OCI-LY3 (cell line): ENCODE measurements around the gene RGS19.

Experiments used
- H2AFZ ChIP-seq: fragments of 200-600, 300-600 bp; shearing (Covaris generic); 2 replicates; pipeline ENCODE4 v1.6.0; 2014; ENCODE audit warnings: antibody characterized with exemption, low read depth, low read length
- H3K27ac ChIP-seq: fragments of 200-600, 300-600 bp; sonication (generic); 2 replicates; pipeline ENCODE4 v1.5.1; 2014; ENCODE audit warnings: mild to moderate bottlenecking, low read length, moderate library complexity, mixed read lengths
- H3K27me3 ChIP-seq: fragments of 200-600, 300-600 bp; sonication (generic); 2 replicates; pipeline ENCODE4 v1.6.1; 2014; ENCODE audit warnings: low read depth, low read length, mixed read lengths
- H3K36me3 ChIP-seq: fragments of 200-600, 300-600 bp; sonication (generic); replicated peaks from 2 replicates; pipeline ENCODE3; 2014; ENCODE audit warnings: low read depth, low read length, mixed read lengths
- H3K4me1 ChIP-seq: fragments of 300-600, 200-600 bp; sonication (generic); 2 replicates; pipeline ENCODE4 v1.6.1; 2014; ENCODE audit warnings: low read length, mixed read lengths
- H3K4me2 ChIP-seq: fragments of 200-600, 300-600 bp; sonication (generic); 2 replicates; pipeline ENCODE4 v1.6.1; 2014; ENCODE audit warnings: low read length, mixed read lengths
- H3K4me3 ChIP-seq: fragments of 300-600, 200-600 bp; sonication (generic); 2 replicates; pipeline ENCODE4 v1.5.1; 2014; ENCODE audit warnings: antibody characterized with exemption, mild to moderate bottlenecking, low read length, moderate library complexity
- H3K79me2 ChIP-seq: fragments of 300-600, 200-600 bp; shearing (Covaris generic); 2 replicates; pipeline ENCODE4 v1.6.1; 2014; ENCODE audit warnings: mild to moderate bottlenecking, low read length, mixed read lengths
- H3K9ac ChIP-seq: fragments of 300-600, 200-600 bp; shearing (Covaris generic); 2 replicates; pipeline ENCODE4 v1.6.0; 2014; ENCODE audit warnings: mild to moderate bottlenecking, low read length, moderate library complexity
- H3K9me3 ChIP-seq: fragments of 200-600, 300-600 bp; shearing (Covaris generic); 2 replicates; pipeline ENCODE4 v1.6.1; 2014; ENCODE audit warnings: low read length, mixed read lengths; ENCODE audit not compliant: insufficient read depth
- H4K20me1 ChIP-seq: fragments of 200-600, 300-600 bp; sonication (generic); 2 replicates; pipeline ENCODE4 v1.6.1; 2016; ENCODE audit warnings: low read length, mixed read lengths; ENCODE audit not compliant: insufficient read depth
- CTCF ChIP-seq: fragments of 200-600, 300-600 bp; sonication (generic); IDR thresholded peaks from 2 replicates; pipeline ENCODE4 v1.5.1; 2014; ENCODE audit warnings: antibody characterized with exemption, low read length, low read depth
- EZH2phosphoT487 ChIP-seq: fragments of 200-600 bp; shearing (Covaris generic); IDR thresholded peaks from 2 replicates; pipeline ENCODE4 v1.6.1; 2018; ENCODE audit warnings: antibody characterized with exemption, mixed run types, low read depth

The RGS19 gene

DNA sequence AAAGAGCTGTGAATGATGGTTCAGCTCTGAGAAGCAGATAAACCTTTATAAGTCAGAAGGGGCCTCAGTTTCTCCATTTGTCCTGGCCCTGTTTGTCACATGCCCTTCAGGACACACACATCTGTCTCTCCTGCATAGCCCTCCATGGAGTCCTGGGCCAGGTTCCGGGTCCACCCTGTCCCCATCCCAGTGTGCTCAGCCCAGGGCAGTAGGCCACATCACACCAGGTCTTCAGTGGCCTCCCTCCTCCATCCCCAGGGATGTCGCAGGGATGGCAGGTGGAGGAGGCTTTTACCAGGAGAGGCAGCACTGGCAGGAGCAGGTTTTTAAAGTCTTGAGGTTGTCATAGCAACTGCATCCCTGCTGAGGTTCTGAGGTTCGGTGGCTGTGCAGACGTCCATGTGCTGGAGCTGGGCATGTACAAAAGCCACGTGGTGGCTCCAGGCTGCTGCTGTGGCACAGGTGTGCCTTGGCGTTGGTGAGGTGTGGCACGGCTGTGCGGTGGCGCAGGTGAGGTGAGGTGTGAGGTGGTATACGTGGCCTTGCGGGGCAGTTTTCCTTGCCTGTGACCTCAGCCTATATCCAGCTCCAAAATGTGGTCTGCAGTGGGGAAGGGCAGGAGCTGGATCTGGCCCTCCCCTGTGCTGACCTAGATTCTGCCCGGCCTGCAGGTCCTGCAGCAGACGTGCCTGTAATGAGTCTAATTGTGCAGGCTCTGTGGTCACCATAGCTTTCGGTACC, 36.0 kb upstream of the RGS19 start:
- Histone ChIP-seq H3K79me2 (no peaks in the 10 kb centered on the region), H3K27ac (no peak overlapping the region), H3K9ac (no peak overlapping the region), H3K4me1 (peaks cover 5% of the 10 kb centered on the region), H4K20me1 (no peaks in the 10 kb centered on the region), H2AFZ (no peak overlapping the region), H3K4me2 (no peak overlapping the region), H3K4me3 (no peak overlapping the region), H3K36me3 (no peaks in the 10 kb centered on the region), H3K9me3 (no peaks in the 10 kb centered on the region), H3K27me3 (no peaks in the 10 kb centered on the region)
- TF ChIP-seq CTCF (no peak), EZH2phosphoT487 (no peak)

GRCh38 chr20:64114356-64114971, 35.1 kb upstream of the RGS19 start:
- Histone ChIP-seq H3K4me1 (no peaks in the 10 kb centered on the region), H3K36me3 (no peaks in the 10 kb centered on the region), H3K9ac (no peak overlapping the region), H3K79me2 (no peaks in the 10 kb centered on the region), H4K20me1 (no peaks in the 10 kb centered on the region), H2AFZ (no peak overlapping the region), H3K9me3 (no peaks in the 10 kb centered on the region), H3K27ac (no peak overlapping the region), H3K27me3 (no peaks in the 10 kb centered on the region), H3K4me3 (no peak overlapping the region), H3K4me2 (no peak overlapping the region)
- TF ChIP-seq CTCF (no peak), EZH2phosphoT487 (no peak)

DNA sequence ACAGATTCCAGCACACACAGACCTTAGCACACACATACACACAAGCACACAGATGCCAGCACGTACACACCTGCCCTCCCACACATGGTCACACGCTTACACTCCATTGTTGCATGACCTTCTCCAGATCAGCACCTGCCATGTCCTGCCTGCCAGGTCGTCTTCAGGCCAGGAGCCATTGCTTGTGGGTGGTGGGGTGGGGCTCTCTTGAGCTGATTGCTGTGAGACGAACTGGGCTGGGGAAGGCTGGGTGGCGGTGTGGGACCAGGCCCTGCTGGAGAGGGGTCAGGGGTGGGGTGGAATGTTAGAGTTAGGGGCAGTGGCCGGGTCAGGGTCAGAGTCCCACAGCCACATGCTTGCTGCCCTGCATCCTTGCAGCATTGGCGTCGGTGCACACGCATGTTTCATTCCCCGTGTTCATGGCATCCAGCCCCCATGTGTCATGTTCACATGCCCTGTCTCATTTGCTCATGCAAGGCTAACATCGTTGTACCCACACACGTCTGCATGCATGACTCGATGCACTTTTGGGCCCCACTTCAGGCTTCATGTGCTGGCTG, 34.6 kb upstream of the RGS19 start:
- H3K79me2 ChIP-seq, result no peaks in the 10 kb centered on the region
- no peak overlapping the region for H3K9ac ChIP-seq

More for the DNA sequence above, 34.6 kb upstream of the RGS19 start:
- H3K36me3 ChIP-seq, result no peaks in the 10 kb centered on the region
- no peak overlapping the region for H2AFZ ChIP-seq
- no peaks in the 10 kb centered on the region for H3K9me3 ChIP-seq
- no peaks in the 10 kb centered on the region for H3K4me1 ChIP-seq
- no peaks in the 10 kb centered on the region for H4K20me1 ChIP-seq
- H3K4me2 ChIP-seq, result no peak overlapping the region
- H3K27me3 ChIP-seq, result no peaks in the 10 kb centered on the region
- no peak for TF ChIP-seq EZH2phosphoT487
- TF ChIP-seq CTCF, result no peak
- no peak overlapping the region for H3K27ac ChIP-seq
- H3K4me3 ChIP-seq, result no peak overlapping the region
